Measurements from ENCODE around the gene PFKFB4.
"Not testable (repeated sequence)": the region's sequence is repeated elsewhere in the genome, so short reads cannot be mapped to it uniquely, and the experiment has no call there.

The PFKFB4 gene

DNA sequence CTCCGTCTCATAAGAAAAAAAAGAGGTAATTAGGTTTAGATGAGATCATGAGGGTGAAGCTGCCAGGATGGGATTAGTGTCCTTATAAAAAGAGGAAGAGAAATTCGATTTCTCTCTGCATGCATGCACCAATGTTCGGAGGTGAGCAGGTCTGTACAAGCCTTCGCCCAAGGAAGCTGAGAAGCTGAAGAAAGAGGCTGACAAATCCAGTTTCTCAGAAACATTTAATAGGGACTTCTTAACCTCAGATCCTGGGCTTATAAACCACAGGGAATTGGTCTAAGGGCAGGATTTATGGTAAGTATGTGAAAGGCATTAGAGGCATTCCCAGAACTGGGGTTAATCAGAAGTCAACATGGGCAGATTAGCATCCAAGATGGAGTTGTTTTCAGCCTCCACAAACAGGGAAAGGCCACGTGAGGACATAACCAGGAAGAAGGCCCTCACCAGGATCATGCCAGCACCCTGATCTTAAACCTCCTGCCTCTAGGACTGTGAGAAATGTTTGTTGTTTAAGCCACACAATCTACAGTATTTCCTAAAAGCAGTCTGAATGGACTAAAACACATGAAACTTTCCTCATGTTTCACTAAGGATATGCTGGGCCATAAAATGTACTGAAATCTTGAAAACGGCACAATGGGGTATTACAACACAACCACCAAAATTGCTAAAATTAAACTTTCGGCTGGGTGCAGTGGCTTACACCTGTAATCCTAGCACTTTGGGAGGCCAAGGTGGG is 64.0 kb downstream of the PFKFB4 start:
- H3K4me3 ChIP-seq (ENCODE audit: low read length) = peak overlapping the region; percentile 32
- TF ChIP-seq EZH2phosphoT487 (IDR thresholded peaks at IDR 0.05; ENCODE audit: borderline replicate concordance, low read length) = no peak
- TF ChIP-seq, protein P1, sequence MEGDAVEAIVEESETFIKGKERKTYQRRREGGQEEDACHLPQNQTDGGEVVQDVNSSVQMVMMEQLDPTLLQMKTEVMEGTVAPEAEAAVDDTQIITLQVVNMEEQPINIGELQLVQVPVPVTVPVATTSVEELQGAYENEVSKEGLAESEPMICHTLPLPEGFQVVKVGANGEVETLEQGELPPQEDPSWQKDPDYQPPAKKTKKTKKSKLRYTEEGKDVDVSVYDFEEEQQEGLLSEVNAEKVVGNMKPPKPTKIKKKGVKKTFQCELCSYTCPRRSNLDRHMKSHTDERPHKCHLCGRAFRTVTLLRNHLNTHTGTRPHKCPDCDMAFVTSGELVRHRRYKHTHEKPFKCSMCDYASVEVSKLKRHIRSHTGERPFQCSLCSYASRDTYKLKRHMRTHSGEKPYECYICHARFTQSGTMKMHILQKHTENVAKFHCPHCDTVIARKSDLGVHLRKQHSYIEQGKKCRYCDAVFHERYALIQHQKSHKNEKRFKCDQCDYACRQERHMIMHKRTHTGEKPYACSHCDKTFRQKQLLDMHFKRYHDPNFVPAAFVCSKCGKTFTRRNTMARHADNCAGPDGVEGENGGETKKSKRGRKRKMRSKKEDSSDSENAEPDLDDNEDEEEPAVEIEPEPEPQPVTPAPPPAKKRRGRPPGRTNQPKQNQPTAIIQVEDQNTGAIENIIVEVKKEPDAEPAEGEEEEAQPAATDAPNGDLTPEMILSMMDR (IDR thresholded peaks at IDR 0.05; ENCODE audit: low read depth, low read length, poor library complexity, severe bottlenecking) = no peak
- peaks cover 19% of the 10 kb centered on the region for H3K4me1 ChIP-seq (ENCODE audit: control insufficient read depth, low read length)
- no peaks in the 10 kb centered on the region for H3K79me2 ChIP-seq (ENCODE audit: control insufficient read depth, low read length)
- H3K9me3 ChIP-seq (ENCODE audit: control insufficient read depth, insufficient read depth, low read length) = no peaks in the 10 kb centered on the region
- no peaks in the 10 kb centered on the region for H3K9me2 ChIP-seq (replicated peaks; ENCODE audit: control insufficient read depth, low read length)
- no peaks in the 10 kb centered on the region for H4K20me1 ChIP-seq (ENCODE audit: control insufficient read depth, insufficient read depth, low read depth, low read length)
- no peaks in the 10 kb centered on the region for H3K36me3 ChIP-seq (ENCODE audit: control insufficient read depth, low read length)
- no peaks in the 10 kb centered on the region for H3K27me3 ChIP-seq (ENCODE audit: control insufficient read depth, low read length)
- peaks cover 12% of the 10 kb centered on the region for H3F3A ChIP-seq (ENCODE audit: control insufficient read depth, insufficient read depth)
- H3K27ac ChIP-seq (ENCODE audit: low read depth, low read length) = peak overlapping the region; percentile 60
- H3K4me2 ChIP-seq (ENCODE audit: low read length) = peak overlapping the region; percentile 60

DNA sequence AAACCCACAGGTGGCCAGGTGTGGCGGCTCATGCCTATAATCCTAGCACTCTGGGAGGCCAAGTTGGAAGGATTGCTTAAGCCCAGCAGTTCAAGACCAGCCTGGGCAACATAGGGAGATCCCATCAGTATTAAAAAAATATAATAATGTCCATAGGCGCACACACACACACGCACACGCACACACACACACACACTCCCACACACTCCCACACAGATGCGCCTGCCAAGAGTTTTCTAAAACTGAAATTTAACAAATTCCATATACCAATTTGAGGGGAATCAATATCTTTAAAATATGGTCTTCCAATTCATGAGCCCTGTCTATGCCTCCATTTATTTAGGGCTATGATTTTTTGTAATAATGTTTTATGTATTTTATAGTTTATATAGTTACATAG is 69.7 kb downstream of the PFKFB4 start:
- Histone ChIP-seq H3K27ac (ENCODE audit: low read depth, low read length) (no peak overlapping the region), H3K9me3 (ENCODE audit: control insufficient read depth, insufficient read depth, low read length) (no peaks in the 10 kb centered on the region), H3K4me3 (ENCODE audit: low read length) (no peak overlapping the region), H3K4me2 (ENCODE audit: low read length) (no peak overlapping the region), H3K9me2 (replicated peaks; ENCODE audit: control insufficient read depth, low read length) (no peaks in the 10 kb centered on the region), H3K79me2 (ENCODE audit: control insufficient read depth, low read length) (no peaks in the 10 kb centered on the region), H3K4me1 (ENCODE audit: control insufficient read depth, low read length) (peaks cover 7% of the 10 kb centered on the region), H3K36me3 (ENCODE audit: control insufficient read depth, low read length) (no peaks in the 10 kb centered on the region), H3K27me3 (ENCODE audit: control insufficient read depth, low read length) (no peaks in the 10 kb centered on the region), H3F3A (ENCODE audit: control insufficient read depth, insufficient read depth) (peaks cover 13% of the 10 kb centered on the region), H4K20me1 (ENCODE audit: control insufficient read depth, insufficient read depth, low read depth, low read length) (no peaks in the 10 kb centered on the region)
- TF ChIP-seq EZH2phosphoT487 (IDR thresholded peaks at IDR 0.05; ENCODE audit: borderline replicate concordance, low read length) = no peak
- TF ChIP-seq, protein P1 (IDR thresholded peaks at IDR 0.05; ENCODE audit: low read depth, low read length, poor library complexity, severe bottlenecking) = no peak

DNA sequence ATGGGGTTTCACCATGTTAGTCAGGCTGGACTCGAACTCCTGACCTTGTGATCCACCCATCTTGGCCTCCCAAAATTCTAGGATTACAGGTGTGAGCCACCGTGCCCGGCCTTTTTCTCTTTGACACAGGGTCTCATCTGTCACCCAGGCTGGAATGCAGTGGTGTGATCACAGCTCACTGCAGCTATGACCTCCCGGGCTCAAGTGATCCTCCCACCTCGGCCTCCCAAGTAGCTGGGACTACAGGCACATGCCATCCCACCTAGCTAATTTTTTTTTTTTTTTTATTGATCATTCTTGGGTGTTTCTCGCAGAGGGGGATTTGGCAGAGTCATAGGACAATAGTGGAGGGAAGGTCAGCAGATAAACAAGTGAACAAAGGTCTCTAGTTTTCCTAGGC is 73.8 kb downstream of the PFKFB4 start:
- not testable (repeated sequence) for H3K79me2 ChIP-seq (ENCODE audit: control insufficient read depth, low read length)

DNA sequence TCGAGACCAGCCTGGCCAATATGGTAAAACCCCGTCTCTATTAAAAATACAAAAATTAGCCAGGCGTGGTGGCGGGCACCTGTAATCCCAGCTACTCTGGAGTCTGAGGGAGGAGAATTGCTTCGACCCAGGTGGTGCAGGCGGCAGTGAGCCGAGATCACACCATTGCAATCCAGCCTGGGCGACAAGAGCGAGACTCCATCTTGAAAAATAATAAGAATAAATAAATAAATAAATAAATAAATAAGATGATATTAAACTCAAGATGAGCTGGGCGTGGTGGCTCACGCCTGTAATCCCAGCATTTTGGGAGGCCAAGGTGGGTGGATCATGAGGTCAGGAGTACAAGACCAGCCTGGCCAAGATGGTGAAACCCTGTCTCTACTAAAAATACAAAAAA is 75.7 kb downstream of the PFKFB4 start:
- not testable (repeated sequence) for H3K9me2 ChIP-seq (replicated peaks; ENCODE audit: control insufficient read depth, low read length); H3K4me2 ChIP-seq (ENCODE audit: low read length); H3K79me2 ChIP-seq (ENCODE audit: control insufficient read depth, low read length); H3K27ac ChIP-seq (ENCODE audit: low read depth, low read length); H4K20me1 ChIP-seq (ENCODE audit: control insufficient read depth, insufficient read depth, low read depth, low read length); H3K27me3 ChIP-seq (ENCODE audit: control insufficient read depth, low read length); H3K36me3 ChIP-seq (ENCODE audit: control insufficient read depth, low read length); H3F3A ChIP-seq (ENCODE audit: control insufficient read depth, insufficient read depth); H3K4me3 ChIP-seq (ENCODE audit: low read length); H3K9me3 ChIP-seq (ENCODE audit: control insufficient read depth, insufficient read depth, low read length)
- peaks cover 37% of the 10 kb centered on the region for H3K4me1 ChIP-seq (ENCODE audit: control insufficient read depth, low read length)

More for the DNA sequence above, 73.8 kb downstream of the PFKFB4 start:
- H3K4me3 ChIP-seq (ENCODE audit: low read length); H4K20me1 ChIP-seq (ENCODE audit: control insufficient read depth, insufficient read depth, low read depth, low read length); H3K9me2 ChIP-seq (replicated peaks; ENCODE audit: control insufficient read depth, low read length); H3K9me3 ChIP-seq (ENCODE audit: control insufficient read depth, insufficient read depth, low read length); H3K27me3 ChIP-seq (ENCODE audit: control insufficient read depth, low read length); H3K27ac ChIP-seq (ENCODE audit: low read depth, low read length); H3K4me2 ChIP-seq (ENCODE audit: low read length); H3K36me3 ChIP-seq (ENCODE audit: control insufficient read depth, low read length): not testable (repeated sequence)
- H3F3A ChIP-seq (ENCODE audit: control insufficient read depth, insufficient read depth) = peaks cover 15% of the 10 kb centered on the region
- H3K4me1 ChIP-seq (ENCODE audit: control insufficient read depth, low read length) = peaks cover 24% of the 10 kb centered on the region
